HG03432 (cell line): ENCODE data around the gene FOXL3.
"Not testable (repeated sequence)": the region's sequence is repeated elsewhere in the genome, so short reads cannot be mapped to it uniquely, and the experiment has no call there.

Source experiments
- ATAC-seq: cut with Tn5 transposase; IDR thresholded peaks from one replicate; pipeline ENCODE4 v1.9.1; 2021; ENCODE audit warnings: mild to moderate bottlenecking, moderate library complexity; ENCODE audit not compliant: unreplicated experiment

Gene FOXL3

GRCh38 chr7:289756-290553 lies at the start of gene FOXL3:
Gene FOXL3, plus strand, starts transcription at chr7:290170. Its CDS starts 0 bp downstream, at chr7:290170.
- no peak for ATAC-seq

- ATAC-seq, result no peak
These were observed 49.0 kb upstream of the FOXL3 start for GRCh38 chr7:240887-241421.

- no peak for ATAC-seq
These were observed 48.5 kb upstream of the FOXL3 start for GRCh38 chr7:241513-241912.

GRCh38 chr7:242826-243579 lies 47.0 kb upstream of the FOXL3 start:
- not testable (repeated sequence) for ATAC-seq

GRCh38 chr7:243580-243978 lies 46.4 kb upstream of the FOXL3 start:
- ATAC-seq, result not testable (repeated sequence)

GRCh38 chr7:244974-245373 lies 45.0 kb upstream of the FOXL3 start:
- no peak for ATAC-seq

GRCh38 chr7:245574-246295 lies 44.2 kb upstream of the FOXL3 start:
- ATAC-seq, result no peak

- ATAC-seq, result no peak
These were observed 43.5 kb upstream of the FOXL3 start for GRCh38 chr7:246451-246850.

GRCh38 chr7:247181-247580 lies 42.8 kb upstream of the FOXL3 start:
- no peak for ATAC-seq

- no peak for ATAC-seq
These were observed 42.3 kb upstream of the FOXL3 start for GRCh38 chr7:247636-248035.

GRCh38 chr7:248732-249435 lies 41.1 kb upstream of the FOXL3 start:
- ATAC-seq, result no peak

- no peak for ATAC-seq
These were observed 40.0 kb upstream of the FOXL3 start for GRCh38 chr7:249989-250388.

GRCh38 chr7:250523-250922 lies 39.4 kb upstream of the FOXL3 start:
- ATAC-seq, result no peak

GRCh38 chr7:251005-251404 lies 39.0 kb upstream of the FOXL3 start:
- no peak for ATAC-seq

GRCh38 chr7:251446-252175 lies 38.4 kb upstream of the FOXL3 start:
- ATAC-seq, result no peak

- no peak for ATAC-seq
These were observed 37.6 kb upstream of the FOXL3 start for GRCh38 chr7:252216-252965.

GRCh38 chr7:252981-253380 lies 37.0 kb upstream of the FOXL3 start:
- ATAC-seq, result no peak

- ATAC-seq, result no peak
These were observed 36.2 kb upstream of the FOXL3 start for GRCh38 chr7:253581-254336.
